ENCODE data around the gene AQR. TPM values are rescaled to one million over a fixed set of nuclear protein-coding genes. Genes with fewer than 3 reads are reported as not detected.

Gene AQR
- total RNA-seq, 1 experiment from 2014 or later, result 54.4 TPM

DNA sequence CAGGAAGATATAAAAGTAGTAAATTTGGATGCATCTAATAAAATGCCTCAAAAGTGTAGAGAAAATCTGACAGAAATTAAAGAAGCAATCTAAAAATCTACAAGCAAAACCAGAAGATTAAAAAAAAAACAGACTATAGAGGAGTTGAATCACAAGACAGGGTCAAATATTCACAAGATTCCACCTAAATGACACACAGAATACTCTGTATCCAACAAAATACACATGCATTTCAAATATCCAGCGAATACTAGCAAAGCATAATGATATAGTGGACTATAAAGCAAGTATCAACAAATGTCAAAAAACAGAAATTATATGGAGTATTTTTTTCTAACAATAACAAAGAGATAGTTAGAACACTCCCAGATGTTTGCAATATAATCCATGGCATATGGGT lies 153.7 kb downstream of the AQR start:
- no peak overlapping the region for H2BK120ac ChIP-seq (ENCODE audit: low read depth, low read length, poor library complexity, severe bottlenecking)

More for the DNA sequence above, 153.7 kb downstream of the AQR start:
- H3K36me3 Mint-ChIP-seq (ENCODE audit: insufficient read depth in 1 of 3, low read depth in 3 of 3), result no peaks in the 10 kb centered on the region
- H3K18ac ChIP-seq (ENCODE audit: insufficient read length, low read depth, low read length), result no peak overlapping the region
- no peak overlapping the region for H3K4me3 Mint-ChIP-seq
- no peak overlapping the region for H2BK12ac ChIP-seq (ENCODE audit: insufficient read length, low read depth, low read length)
- H3K9me3 Mint-ChIP-seq, result no peaks in the 10 kb centered on the region
- H4K91ac ChIP-seq (ENCODE audit: insufficient read length, low read depth, low read length), result no peak overlapping the region
- H3K4me2 ChIP-seq (ENCODE audit: insufficient read depth, insufficient read length, low read length), result no peak overlapping the region
- H3K9ac ChIP-seq (ENCODE audit: extremely low read depth, insufficient read length, low read length), result no peak overlapping the region
- H3K27me3 Mint-ChIP-seq (ENCODE audit: low read depth), result peaks cover 2% of the 10 kb centered on the region; the same call in 1 of the 2 replicates
- no peak overlapping the region for H3K27ac ChIP-seq (ENCODE audit: insufficient read length, low read depth, low read length)
- no peak overlapping the region for H4K8ac ChIP-seq (replicated peaks; ENCODE audit: insufficient read length, low read depth, low read length)
- no peak overlapping the region for H3K23ac ChIP-seq (ENCODE audit: insufficient read length, low read depth, low read length)
- H3K27me3 ChIP-seq (ENCODE audit: insufficient read depth, low read length), result no peaks in the 10 kb centered on the region
- no peaks in the 10 kb centered on the region for H3K4me1 Mint-ChIP-seq
- H3K4me1 ChIP-seq (ENCODE audit: insufficient read depth, low read length), result no peaks in the 10 kb centered on the region
- H4K5ac ChIP-seq (ENCODE audit: insufficient read length, low read depth, low read length), result no peak overlapping the region
- no peak overlapping the region for H3K27ac Mint-ChIP-seq
- H2BK5ac ChIP-seq (ENCODE audit: insufficient read length, low read length), result no peak overlapping the region
- no peak overlapping the region for H3K4ac ChIP-seq (ENCODE audit: low read depth, low read length)
- TF ChIP-seq, protein P1, sequence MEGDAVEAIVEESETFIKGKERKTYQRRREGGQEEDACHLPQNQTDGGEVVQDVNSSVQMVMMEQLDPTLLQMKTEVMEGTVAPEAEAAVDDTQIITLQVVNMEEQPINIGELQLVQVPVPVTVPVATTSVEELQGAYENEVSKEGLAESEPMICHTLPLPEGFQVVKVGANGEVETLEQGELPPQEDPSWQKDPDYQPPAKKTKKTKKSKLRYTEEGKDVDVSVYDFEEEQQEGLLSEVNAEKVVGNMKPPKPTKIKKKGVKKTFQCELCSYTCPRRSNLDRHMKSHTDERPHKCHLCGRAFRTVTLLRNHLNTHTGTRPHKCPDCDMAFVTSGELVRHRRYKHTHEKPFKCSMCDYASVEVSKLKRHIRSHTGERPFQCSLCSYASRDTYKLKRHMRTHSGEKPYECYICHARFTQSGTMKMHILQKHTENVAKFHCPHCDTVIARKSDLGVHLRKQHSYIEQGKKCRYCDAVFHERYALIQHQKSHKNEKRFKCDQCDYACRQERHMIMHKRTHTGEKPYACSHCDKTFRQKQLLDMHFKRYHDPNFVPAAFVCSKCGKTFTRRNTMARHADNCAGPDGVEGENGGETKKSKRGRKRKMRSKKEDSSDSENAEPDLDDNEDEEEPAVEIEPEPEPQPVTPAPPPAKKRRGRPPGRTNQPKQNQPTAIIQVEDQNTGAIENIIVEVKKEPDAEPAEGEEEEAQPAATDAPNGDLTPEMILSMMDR (conservative IDR thresholded peaks at IDR 0.05), result no peak
- H2AFZ ChIP-seq (ENCODE audit: low read length), result no peak overlapping the region
- H2BK20ac ChIP-seq (ENCODE audit: low read depth, low read length, poor library complexity, severe bottlenecking), result no peak overlapping the region
- no peaks in the 10 kb centered on the region for H3K23me2 ChIP-seq (ENCODE audit: insufficient read length, low read depth, low read length, poor library complexity, severe bottlenecking)
- H3T11ph ChIP-seq (ENCODE audit: low read length), result no peak overlapping the region
- H3K79me1 ChIP-seq (ENCODE audit: insufficient read depth, low read depth, low read length, poor library complexity, severe bottlenecking), result no peaks in the 10 kb centered on the region
- no peak overlapping the region for H2AK5ac ChIP-seq (ENCODE audit: insufficient read length, low read length)
- DNase-seq, result no peak
- H3K56ac ChIP-seq (ENCODE audit: insufficient read length, low read depth, low read length), result no peak overlapping the region
- no peak overlapping the region for H3K14ac ChIP-seq (ENCODE audit: insufficient read depth, low read length)
- no peaks in the 10 kb centered on the region for H3K9me3 ChIP-seq (ENCODE audit: control insufficient read depth, low read depth, low read length)
- WGBS (ENCODE audit: extremely low coverage, insufficient read length, low lambda C conversion rate), result no CpG with 5 or more reads among the region's 1 CpG
- no peak overlapping the region for H2BK15ac ChIP-seq (ENCODE audit: low read depth, low read length)
- no peaks in the 10 kb centered on the region for H4K20me1 ChIP-seq (ENCODE audit: control insufficient read depth, insufficient read depth, insufficient read length)
- no peaks in the 10 kb centered on the region for H3K79me2 ChIP-seq (ENCODE audit: insufficient read depth, low read length)
